H1 (cell line): Measurements from ENCODE around the gene GAN. TPM values are rescaled to one million over a fixed set of nuclear protein-coding genes. Genes with fewer than 3 reads are reported as not detected.

Experiments
- RAD21 ChIP-seq, 2 experiments: IDR thresholded peaks in 1 of 2; conservative IDR thresholded peaks in 1 of 2; 2 replicates each; pipeline ENCODE4 v1.6.1; 2011; ENCODE audit warnings: low read depth in 2 of 2, low read length in 2 of 2, improper control_type of control experiment in 1 of 2, inconsistent platforms in 1 of 2, mild to moderate bottlenecking in 1 of 2, moderate library complexity in 1 of 2
- ZNF274 ChIP-seq: IDR thresholded peaks from 2 replicates; pipeline ENCODE4 v1.7.0; 2012; ENCODE audit warnings: low read length, borderline replicate concordance; ENCODE audit errors: extremely low read depth
- polyA plus RNA-seq, 7 experiments: library from polyadenylated mRNA; depleted of rRNA in 3 of 7; stranded (reverse) in 5 of 7; unstranded in 2 of 7; fragments of >200 nt in 5 of 7; fragments of 200-250 nt in 2 of 7; gene quantifications; 1 replicate in 5 of 7; 2 replicates in 1 of 7; 4 replicates in 1 of 7; pipeline versions ENCODE4 v1.2.1 to v1.2.3, GENCODE V29; 2011 to 2013; ENCODE audit warnings: missing spikeins in 2 of 7, mixed read lengths in 2 of 7
- total RNA-seq: library from RNA; stranded (reverse); fragmentation: NEBNext Ultra II Directional; extraction: Animal tissue kit (Norgen Biotek cat#: 25700); gene quantifications from 2 replicates; pipeline ENCODE4 v1.2.1, GENCODE V29; 2021

Gene GAN
- total and polyA plus RNA-seq, 2 of the 8 experiments (the other 6 are each of a cell fraction or from before 2014, with no cell fraction given): 4.5 to 23.9 TPM

GRCh38 chr16:81392011-81392410 lies 77.2 kb downstream of the GAN start (continued):
- TF ChIP-seq ZNF274 (no peak), RAD21 (IDR thresholded peaks at IDR 0.05 in 1 of 2, conservative IDR thresholded peaks at IDR 0.05 in 1 of 2; ENCODE audit: low read depth in 2 of 2, low read length in 2 of 2) (no peak)
